Putamen (tissue), 1 donor: Measurements from ENCODE around the gene SRSF3.
"Not testable (repeated sequence)": the region's sequence is repeated elsewhere in the genome, so short reads cannot be mapped to it uniquely, and the experiment has no call there.

Source experiments
- DNase-seq: peaks from one replicate; pipeline ENCODE4 v3.0.0-alpha.2; 2016; ENCODE audit warnings: low spot score

Gene SRSF3

DNA sequence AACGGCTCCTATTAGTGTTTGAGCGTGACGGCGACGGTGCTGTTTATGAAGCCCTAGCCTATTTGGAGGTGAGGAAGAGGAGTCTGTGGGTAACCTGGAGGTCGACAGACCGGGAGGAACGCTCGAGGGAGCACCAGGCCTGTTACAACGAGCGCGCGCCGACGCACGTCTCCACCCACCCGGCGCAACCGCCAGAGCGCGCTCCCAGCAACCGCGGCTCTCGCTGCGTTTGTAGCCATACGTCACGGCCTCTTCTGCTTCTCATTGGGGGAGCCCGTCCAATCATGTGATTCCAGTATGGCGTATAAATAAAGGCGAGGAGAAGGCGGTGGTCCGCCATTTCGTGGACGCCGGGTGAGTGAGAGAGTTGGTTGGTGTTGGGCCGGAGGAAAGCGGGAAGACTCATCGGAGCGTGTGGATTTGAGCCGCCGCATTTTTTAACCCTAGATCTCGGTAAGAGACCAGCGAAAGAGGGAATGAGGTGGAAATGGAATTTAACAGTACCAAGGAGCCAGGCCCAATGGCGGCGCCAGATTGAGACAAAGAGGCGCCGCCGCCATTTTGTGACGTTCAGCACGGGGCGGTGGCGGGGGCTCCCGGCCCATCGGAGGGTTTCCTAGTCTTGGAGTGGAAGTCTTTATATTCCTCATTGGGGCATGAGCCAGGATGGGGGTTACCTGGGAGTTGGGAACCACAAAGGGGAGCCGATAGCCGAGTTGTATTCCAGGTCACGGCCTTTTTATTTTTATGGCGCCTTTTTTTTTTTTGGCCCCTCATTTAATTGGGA lies at the start of gene SRSF3:
TSS of gene SRSF3 (plus strand) at position 334 of the 787 bp plus-strand sequence. CDS start 2,401 bp downstream, outside the sequence.
- peak; percentile 98 for DNase-seq

DNA sequence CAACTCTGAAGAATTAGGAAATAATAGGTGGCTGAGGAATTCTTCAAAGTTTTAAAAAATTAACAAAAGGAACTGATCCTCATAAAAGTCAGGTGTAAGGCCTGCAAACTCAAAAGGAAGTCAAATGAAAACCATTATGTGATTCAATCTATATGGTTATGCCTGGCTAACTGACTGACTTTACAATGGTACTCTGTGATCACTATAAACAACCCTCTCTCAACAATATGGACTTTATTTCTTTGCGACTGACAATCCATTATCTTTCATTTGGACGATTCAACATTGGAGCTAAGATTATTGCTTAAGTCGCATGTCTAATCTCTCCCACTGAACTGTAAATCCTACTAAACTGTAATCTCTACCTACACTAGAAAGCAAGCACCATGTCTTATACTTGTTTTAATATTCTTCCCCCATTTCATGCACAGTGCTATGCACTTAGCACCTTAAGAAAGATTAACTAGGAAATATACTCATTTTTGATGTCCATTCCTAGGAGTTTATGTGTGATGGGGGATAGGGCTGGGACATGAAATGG lies 48.3 kb upstream of the SRSF3 start:
- no peak for DNase-seq

DNA sequence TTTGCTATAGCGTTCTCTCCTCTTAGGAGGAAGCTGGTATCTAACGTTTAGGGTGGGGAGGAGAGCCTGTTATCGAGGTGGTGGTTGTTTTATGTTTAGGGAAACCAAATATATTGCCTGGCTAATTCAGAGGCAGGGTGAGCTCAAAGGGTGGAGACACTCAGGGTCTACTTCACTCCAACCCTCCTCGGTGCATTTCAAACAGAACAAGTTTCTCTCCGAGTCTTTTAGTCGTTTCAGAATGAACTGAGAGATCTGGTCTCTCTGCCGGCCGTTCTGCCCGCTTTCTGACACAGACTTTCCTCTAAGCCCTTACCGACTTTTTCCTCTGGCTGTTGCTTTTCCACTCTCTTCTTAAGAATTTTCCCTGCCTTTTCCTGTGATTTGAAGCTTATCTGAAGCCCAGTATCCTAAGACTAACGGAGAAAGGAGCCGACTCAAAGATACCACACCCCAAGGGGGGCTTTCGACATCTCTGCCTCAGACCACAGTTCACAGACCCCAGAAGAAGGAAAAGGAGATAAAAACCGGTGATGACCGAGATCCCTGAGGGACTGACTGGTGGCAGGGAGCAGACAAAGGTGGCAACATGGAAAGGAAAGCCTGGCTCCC lies 47.7 kb upstream of the SRSF3 start:
- no peak for DNase-seq

DNA sequence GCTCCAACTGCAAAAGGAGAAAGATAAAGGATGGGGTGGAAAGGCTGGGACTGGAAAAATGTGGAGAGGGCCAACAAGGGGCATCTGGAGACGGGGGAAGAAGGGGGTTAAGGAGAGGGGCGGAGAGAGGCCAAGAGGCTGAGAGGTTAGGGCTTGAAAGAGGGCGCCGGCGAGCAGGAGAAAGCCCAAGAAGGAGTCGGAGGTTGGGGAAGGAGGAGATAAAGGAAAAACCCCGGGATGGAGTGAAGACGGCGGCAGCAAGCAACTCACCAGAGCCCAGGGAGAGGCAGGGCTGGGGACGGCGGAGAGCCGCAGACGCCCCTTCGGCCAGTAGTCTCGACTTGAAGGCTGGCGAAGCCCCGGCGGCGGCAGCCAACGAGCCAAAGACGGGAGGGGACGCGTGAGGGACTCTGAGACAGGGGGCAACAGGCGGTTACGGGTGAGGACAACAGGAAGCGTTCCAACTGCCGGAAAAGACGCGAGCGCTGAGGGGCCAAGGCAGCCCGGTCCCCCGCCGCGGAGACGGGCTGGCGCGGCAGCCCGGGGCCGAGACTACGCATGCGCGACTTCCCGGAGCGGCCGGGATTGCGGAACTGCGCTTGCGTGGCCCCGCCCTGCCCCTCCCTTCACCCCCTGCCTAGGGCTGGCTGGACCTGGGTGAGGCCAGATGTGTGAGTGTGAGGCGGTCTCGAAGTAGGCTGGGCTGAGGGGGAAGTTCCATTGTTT lies 47.1 kb upstream of the SRSF3 start, which contains the start of gene STK38:
TSS of gene STK38 (minus strand) at position 560 of the 726 bp plus-strand sequence. CDS start 7,277 bp downstream, outside the sequence.
- peak; percentile 87 for DNase-seq

DNA sequence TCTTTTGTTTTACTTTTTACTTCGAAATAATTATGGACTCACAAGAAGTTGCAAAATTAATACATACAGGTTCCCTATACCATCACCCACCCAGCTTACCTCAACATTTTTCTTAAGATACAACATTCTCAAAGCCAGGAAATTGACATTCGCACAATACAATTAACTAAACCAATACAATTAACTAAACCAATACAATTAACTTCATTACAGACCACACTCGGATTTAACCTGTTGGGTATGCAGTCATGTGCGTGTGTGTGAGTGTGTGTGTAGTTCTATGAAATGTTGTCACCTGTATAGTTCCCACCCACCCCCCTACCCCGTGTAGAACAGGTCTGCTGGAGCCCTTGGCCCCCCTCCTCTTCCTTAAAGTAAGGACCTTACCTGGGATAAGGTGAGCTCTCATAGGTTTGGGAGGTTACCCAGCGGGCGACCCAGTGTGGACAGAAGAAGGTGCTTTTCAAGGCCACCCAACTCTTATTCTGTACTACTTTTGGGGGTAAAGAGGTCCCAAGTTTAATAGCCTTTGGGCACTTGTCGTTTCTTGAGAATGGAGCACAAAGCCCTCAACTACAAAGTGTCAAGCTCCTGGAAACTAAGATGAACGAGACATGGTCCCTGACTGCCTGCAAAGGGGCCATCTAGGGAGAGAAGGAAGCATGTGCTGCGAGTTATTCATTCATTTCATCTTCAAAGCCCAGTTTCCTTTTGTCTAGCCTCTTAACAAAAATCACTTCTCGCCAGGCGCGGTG lies 46.3 kb upstream of the SRSF3 start:
- no peak for DNase-seq

DNA sequence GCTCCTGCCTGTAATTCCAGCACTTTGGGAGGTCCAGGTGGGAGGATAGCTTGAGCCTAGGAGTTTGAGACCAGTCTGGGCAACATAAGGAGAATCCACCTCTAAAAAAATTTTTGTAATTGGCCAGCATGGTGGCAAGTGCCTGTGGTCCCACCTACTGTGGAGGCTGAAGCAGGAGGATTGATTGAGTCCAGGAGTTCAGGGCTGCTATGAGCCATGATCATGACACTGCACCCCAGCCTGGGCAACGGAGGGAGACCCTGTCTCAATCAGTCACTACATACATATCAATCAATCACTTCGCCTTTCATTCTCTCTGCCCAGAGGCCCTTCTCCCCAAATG lies 45.8 kb upstream of the SRSF3 start:
- no peak for DNase-seq

DNA sequence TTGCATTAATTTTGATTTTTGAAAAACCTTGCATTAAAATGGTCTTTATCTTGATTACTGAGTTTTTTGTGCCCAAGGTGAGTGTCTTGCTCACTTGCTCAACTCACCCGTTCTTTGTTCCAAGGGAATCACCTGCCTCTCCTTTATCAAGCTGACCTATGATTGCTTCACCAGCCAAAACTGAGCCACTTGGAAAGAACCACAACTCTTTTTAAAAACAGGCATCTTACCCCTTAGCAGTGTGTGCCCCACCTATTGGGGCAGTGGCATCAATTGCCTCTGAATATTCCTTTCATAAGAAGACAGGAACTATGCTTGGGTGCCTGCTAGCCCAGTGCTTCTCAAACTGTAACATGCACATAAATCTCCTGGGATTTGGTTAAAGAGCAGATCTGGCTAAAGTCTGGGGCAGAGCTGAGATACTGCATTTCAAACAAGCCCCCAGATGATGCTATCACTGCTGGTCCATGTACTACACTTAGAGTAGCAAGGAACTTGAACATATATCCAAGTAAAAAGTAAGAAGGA lies 43.6 kb upstream of the SRSF3 start:
- no peak for DNase-seq

DNA sequence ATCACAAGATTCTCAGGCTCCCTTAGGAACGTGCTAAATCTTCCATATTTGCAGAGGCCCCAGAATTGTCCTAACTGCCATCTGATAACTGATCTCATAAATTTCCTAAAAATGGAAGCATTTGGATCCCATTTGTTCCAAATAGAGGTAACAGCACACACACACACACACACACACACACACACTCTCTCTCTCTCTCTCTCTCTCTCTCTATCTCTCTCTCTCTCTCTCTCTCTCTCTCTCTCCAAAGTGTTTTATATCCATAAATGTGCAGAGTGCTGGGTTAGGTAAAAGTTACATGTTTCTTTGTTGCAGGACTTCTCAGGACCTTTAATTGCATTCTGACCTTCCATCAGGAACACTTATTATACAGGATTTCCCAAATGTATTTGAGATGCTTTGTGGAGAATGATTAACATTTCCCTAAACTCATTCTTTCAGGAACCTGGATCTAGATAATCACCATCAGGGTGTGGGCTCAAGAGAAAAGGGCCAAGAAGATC lies 38.4 kb upstream of the SRSF3 start:
- DNase-seq, result no peak

DNA sequence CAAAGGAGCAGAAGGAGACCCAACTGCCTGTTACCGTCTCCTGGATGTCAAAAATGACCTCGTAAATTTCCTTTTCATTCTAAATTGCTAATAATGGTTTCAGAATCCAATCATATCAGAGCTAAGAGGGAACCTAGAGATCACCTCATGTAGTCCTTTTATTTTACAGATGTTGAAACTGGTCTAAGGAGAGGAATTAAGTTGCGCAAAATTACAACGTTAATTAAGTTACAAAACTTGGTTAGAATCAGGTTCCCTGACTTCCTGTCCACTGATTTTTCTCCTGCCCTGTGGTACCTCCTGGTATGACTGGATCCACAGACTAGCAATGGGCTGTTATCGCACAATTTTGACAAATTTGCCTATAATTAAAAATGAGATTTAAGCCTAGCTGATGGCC lies 37.9 kb upstream of the SRSF3 start:
- no peak for DNase-seq

DNA sequence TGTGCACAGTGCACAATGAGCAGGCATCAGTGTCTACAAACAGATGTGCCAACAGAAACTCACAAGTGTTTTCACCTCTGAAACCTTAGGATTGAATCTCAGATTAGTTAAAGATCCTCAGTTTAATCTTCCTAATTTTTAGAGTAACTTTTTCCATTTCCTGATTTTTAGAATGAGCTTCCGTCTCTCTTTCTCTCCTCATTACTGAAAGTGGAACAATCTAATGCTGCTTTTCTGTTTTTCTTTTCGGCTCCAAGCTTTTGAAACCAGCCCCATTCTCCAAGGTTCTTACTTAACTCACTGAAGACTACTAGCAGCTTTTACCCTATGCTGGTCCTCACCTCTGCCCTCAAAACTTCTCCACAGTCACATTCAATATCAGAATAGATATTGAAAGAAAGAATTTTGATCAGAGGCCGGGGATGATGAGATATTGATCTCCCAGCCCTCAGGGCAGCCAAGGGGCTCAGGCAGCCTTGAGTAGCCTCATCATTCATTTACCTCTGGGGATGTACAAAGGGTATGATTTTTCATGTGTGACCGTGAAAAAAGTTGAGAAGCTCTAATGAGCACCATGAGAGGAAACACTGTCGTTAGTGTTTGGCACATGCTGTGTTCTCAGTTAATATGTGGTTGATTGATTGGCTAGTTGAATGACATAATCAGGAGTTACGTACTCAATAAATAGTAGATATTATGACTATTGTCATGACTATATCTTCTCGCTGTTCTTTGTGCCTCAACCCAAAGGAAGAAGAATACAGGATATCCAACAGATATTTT lies 35.0 kb upstream of the SRSF3 start:
- DNase-seq, result no peak

DNA sequence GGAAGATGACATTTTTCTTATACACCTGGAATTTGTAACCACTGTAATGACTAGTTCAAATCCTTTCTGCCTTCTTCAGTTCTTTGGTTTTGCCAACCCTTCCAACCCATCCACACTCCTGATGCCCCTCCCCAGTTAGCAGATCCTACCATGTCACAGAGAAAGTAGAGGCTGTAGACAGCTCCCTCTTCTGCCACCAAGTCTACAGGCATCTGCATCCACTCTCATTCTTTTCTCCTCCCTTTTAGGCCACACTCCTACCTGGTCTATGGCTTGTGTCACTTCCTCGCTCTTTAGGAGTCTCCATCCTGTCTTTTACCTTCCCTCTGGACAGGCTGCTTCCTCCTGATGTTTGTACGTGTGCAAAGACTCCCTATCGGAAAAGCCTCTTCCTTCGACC lies 33.3 kb upstream of the SRSF3 start:
- no peak for DNase-seq

DNA sequence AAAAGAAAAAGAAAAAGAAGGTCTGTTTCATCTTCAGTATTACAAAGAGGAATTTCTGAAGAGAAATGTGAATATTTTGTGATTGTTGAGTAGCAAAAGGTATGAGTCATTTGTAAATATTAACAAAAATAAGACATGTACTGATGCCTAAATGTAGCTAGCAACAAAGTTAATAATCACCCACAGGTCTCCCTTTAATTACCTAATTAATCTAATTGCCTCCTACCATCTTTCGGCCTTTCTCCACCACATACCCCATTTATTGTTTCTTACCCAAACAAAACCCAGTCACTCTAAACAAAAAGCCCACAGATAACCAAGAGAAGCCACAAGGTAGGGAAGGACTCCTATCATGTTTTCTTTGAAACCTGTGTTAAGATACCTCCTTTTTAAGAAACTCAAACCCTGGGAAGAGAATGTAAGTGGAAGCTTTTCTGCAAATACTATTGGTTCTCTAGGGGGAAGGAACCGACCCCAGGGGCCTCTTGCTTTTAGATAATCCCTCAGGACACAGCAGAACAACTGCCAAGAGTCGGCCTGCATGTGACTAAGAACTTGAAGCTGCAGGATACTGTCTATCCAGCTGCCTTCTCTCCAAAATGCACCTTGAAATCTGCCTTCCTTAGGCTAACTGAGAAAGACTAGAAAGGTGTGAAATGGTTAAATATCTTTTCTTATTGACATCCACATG lies 30.8 kb upstream of the SRSF3 start:
- DNase-seq, result no peak

DNA sequence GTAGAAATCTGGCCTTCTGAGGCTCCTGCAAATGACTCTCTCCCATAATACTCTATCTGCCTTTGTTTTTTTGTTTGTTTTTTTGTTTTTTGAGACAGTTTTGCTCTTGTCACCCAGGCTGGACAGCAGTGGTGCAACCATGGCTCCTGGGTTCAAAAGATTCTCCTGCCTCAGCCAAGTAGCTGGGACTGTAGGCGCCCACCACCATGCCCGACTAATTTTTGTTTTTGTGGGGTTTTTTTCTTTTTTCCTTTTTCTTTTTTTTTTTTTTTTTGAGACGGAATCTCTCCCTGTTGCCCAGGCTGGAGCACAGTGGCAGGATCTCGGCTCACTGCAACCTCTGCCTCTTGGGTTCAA lies 30.3 kb upstream of the SRSF3 start:
- DNase-seq, result no peak

DNA sequence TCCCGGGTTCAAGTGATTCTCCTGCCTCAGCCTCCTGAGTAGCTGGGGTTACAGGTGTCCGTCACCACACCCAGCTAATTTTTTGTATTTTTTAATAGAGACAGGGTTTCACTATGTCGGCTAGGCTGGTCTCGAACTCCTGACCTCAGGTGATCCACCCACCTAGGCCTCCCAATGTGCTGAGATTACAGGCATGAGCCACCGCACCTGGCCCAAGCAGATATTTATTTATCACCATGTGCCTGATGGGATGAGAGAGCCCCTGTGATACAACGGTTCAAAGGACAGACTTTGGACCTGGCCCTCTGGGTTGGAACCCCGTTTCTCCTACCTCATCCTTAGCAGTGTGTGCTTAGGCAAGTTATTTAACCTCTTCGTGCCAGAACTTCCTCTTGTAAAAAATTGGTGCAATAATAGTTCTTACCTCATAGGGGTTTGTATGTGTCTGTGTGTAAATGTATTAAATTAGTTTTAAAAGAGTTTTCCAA lies 27.7 kb upstream of the SRSF3 start:
- DNase-seq, result no peak

DNA sequence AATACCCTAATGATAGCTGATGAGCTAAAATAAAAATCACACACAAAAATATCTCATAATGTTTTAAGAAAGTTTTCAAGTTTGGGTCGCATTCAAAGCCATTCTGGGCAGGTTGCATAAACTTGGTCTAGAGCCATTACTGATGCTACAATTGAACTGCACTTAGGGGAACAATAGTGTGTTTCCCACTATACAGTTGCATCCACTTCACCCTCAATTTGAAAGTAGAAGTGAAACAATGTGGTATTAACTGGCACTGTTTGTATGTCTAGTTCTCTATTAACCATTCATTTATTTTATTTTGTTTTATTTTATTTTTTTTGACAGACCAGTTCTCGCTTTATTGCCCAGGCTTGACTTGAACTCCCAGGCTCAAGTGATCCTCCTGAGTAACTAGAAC lies 23.9 kb upstream of the SRSF3 start:
- no peak for DNase-seq

DNA sequence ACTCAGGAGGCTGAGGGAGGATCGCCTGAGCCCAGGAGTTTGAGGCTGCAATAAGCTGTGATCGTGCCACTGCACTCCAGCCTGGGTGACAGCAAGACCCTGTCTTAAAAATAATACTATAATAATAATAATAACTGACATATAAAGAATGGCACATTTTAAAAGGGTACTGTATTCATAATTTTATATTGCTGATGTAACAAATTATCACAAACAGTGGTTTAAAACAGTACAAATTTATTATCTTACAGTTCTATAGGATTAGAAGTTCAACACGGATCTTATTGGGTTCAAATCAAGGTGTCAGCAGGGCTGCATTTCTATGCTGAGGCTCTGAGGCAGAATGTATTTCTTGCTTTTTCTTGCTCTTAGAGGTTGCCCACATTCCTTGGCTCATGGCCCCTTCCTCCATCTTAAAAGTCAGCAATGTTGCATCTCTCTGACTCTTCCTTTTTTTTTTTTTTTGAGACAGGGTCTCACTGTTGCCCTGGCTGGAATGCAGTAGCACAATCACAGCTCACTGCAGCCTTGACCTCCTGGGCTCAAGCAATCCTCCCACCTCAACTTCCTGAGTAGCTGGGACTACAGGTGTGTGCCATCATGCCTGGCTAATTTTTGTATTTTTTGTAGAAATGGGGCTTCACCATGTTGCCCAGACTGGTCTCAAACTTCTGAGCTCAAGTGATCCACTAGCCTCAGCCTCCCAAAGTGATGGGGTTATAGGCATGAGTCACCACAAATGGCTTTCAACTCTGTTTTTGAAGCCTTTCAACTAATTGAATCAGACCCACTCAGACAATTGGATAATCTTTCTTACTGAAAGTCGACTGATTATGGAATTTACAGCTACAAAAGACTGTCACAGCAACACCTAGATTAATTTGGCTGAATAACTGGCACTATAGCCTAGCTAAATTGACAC lies 22.8 kb upstream of the SRSF3 start:
- no peak for DNase-seq

DNA sequence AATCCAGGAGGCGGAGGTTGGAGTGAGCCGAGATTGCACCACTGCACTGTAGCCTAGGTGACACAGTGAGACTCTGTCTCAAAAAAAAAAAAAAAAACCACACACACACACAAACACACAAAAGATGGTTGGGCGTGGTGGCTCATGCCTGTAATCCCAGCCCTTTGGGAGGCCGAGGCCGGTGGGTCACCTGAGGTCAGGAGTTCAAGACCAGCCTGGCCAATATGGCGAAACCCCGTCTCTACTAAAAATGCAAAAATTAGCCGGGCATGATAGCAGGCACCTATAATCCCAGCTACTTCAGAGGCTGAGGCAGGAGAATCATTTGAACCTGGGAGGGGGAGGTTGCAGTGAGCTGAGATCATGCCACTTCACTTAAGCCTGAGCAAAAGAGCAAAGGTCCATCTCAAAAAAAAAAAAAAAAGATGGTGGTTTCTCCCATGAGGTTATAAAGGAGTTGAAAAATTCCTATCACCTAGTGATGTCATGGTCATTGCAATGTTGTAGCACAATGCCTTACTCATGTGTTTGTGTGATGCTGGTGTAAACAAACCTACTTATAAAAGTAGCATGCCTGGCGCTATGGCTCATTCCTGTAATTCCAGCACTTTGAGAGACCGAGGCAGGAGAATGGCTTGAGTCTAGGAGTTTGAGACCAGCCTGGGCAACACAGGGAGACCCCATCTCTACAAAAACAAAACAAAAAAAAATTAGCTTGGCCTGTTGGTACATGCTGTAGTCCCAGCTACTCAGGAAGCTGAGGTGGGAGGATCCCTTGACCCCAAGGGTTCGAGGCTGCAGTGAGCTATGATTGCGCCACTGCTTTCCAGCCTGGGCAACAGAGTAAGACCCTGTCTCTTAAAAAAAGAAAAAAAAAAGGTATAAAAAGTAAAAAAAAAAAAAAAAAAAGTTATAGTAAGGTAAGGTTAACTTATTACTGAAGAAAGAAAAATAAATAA lies 21.5 kb upstream of the SRSF3 start:
- not testable (repeated sequence) for DNase-seq

DNA sequence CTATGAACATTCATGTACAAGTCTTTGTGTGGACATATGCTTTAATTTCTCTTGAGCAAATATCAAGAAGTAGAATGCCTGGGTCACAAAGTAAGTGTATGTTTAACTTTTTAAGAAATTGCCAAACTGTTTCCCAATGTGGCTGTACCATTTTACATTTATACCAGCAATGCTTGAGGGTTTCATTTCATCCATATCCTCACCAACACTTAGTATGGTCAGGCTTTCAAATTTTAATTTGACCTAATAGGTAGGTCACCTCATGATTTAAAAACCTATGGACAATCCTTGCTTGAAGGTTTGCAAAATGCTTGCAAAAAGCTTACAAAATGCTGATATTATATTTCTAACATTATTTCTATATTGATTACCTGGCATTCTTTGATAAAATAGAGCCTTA lies 19.5 kb upstream of the SRSF3 start:
- no peak for DNase-seq
